Measurements from ENCODE around the gene CEACAM18. TPM values are rescaled to one million over a fixed set of nuclear protein-coding genes. Genes with fewer than 3 reads are reported as not detected.

The CEACAM18 gene
- total RNA-seq, 1 experiment from 2014 or later, result not detected

Small RNAs within 50 kb of the gene (small RNA-seq; reads per million reads assigned to genes)
- gene AC020914.3, result 0 reads per million in 2 experiments
- gene AC020914.5, result 0 reads per million in 2 experiments

Other genes with a start within 250 kb of the CEACAM18 start
- not detected in 2 replicates for gene SIGLECL1, start 227.5 kb upstream of the CEACAM18 start, total RNA-seq (2014; rRNA removed; shearing (Covaris generic))
- 0.11 TPM in 1 of 2 replicates, not detected in the other for gene IGLON5, start 166.9 kb upstream of the CEACAM18 start, total RNA-seq (2014; rRNA removed; shearing (Covaris generic))
- 0.75 and 0.77 TPM in 2 replicates for gene VSIG10L, start 136.4 kb upstream of the CEACAM18 start, total RNA-seq (2014; rRNA removed; shearing (Covaris generic))
- gene ETFB, start 112.2 kb upstream of the CEACAM18 start, total RNA-seq (2014; rRNA removed; shearing (Covaris generic)), result 127 and 138 TPM in 2 replicates
- gene CLDND2, start 109.5 kb upstream of the CEACAM18 start, total RNA-seq (2014; rRNA removed; shearing (Covaris generic)), result not detected in 2 replicates
- gene NKG7, start 105.9 kb upstream of the CEACAM18 start, total RNA-seq (2014; rRNA removed; shearing (Covaris generic)), result not detected in 2 replicates
- gene LIM2, start 90.6 kb upstream of the CEACAM18 start, total RNA-seq (2014; rRNA removed; shearing (Covaris generic)), result not detected in 2 replicates
- gene C19orf84, start 87.9 kb upstream of the CEACAM18 start, total RNA-seq (2014; rRNA removed; shearing (Covaris generic)), result not detected in 2 replicates
- not detected in 2 replicates for gene SIGLEC10, start 60.9 kb upstream of the CEACAM18 start, total RNA-seq (2014; rRNA removed; shearing (Covaris generic))
- gene SIGLEC8, start 20.1 kb upstream of the CEACAM18 start, total RNA-seq (2014; rRNA removed; shearing (Covaris generic)), result not detected in 2 replicates
- gene SIGLEC12, start 23.3 kb downstream of the CEACAM18 start, total RNA-seq (2014; rRNA removed; shearing (Covaris generic)), result not detected in 2 replicates
- not detected in 2 replicates for gene SIGLEC6, start 53.1 kb downstream of the CEACAM18 start, total RNA-seq (2014; rRNA removed; shearing (Covaris generic))
- gene ZNF175, start 92.7 kb downstream of the CEACAM18 start, total RNA-seq (2014; rRNA removed; shearing (Covaris generic)), result 3.0 and 4.7 TPM in 2 replicates
- not detected in 2 replicates for gene SIGLEC5, start 151.9 kb downstream of the CEACAM18 start, total RNA-seq (2014; rRNA removed; shearing (Covaris generic))
- gene SIGLEC14, start 168.3 kb downstream of the CEACAM18 start, total RNA-seq (2014; rRNA removed; shearing (Covaris generic)), result not detected in 2 replicates
- 2.0 and 3.5 TPM in 2 replicates for gene SPACA6, start 214.8 kb downstream of the CEACAM18 start, total RNA-seq (2014; rRNA removed; shearing (Covaris generic))
- gene HAS1, start 245.5 kb downstream of the CEACAM18 start, total RNA-seq (2014; rRNA removed; shearing (Covaris generic)), result not detected in 2 replicates

Measured in SK-MEL-5 (cell line).